Neural cell (in vitro differentiated cells): Measurements from ENCODE around the gene RINT1. TPM values are rescaled to one million over a fixed set of nuclear protein-coding genes. Genes with fewer than 3 reads are reported as not detected.

Experiments
- H2AFZ ChIP-seq: fragments of 200-600, 300-800 bp; sonication (generic), shearing (Covaris generic); 2 replicates; pipeline ENCODE4 v1.6.0; 2014; ENCODE audit warnings: low read depth, mild to moderate bottlenecking, antibody characterized with exemption, low read length, moderate library complexity
- H3F3A ChIP-seq: fragments of 200-600 bp; shearing (Covaris generic); 2 replicates; pipeline ENCODE4 v1.6.1; 2016; ENCODE audit warnings: mild to moderate bottlenecking, moderate library complexity, mixed read lengths, antibody characterized with exemption, low read length; ENCODE audit not compliant: insufficient read depth, poor library complexity, severe bottlenecking
- H3K27ac ChIP-seq: fragments of 200-600, 300-800 bp; sonication (generic), shearing (Covaris generic); 2 replicates; pipeline ENCODE4 v1.5.1; 2014; ENCODE audit warnings: mild to moderate bottlenecking, low read length, moderate library complexity
- H3K27me3 ChIP-seq: fragments of 300-800, 200-600 bp; sonication (generic), shearing (Covaris generic); 2 replicates; pipeline ENCODE4 v1.6.0; 2014; ENCODE audit warnings: mild to moderate bottlenecking, low read depth, low read length, moderate library complexity; ENCODE audit not compliant: insufficient read depth
- H3K36me3 ChIP-seq: fragments of 300-800, 200-600 bp; sonication (generic), shearing (Covaris generic); 2 replicates; pipeline ENCODE4 v1.5.1; 2014; ENCODE audit warnings: mild to moderate bottlenecking, antibody characterized with exemption, low read length, moderate library complexity; ENCODE audit not compliant: insufficient read depth
- H3K4me2 ChIP-seq: fragments of 300-800, 200-600 bp; sonication (generic), shearing (Covaris generic); 2 replicates; pipeline ENCODE4 v1.6.0; 2014; ENCODE audit warnings: mild to moderate bottlenecking, low read length
- H3K4me3 ChIP-seq: fragments of 300-800, 200-600 bp; sonication (generic), shearing (Covaris generic); 2 replicates; pipeline ENCODE4 v1.5.1; 2014; ENCODE audit warnings: mild to moderate bottlenecking, low read length, moderate library complexity
- H3K79me2 ChIP-seq: fragments of 200-600 bp; shearing (Covaris generic); replicated peaks from 2 replicates; pipeline ENCODE4 v1.6.0; 2014; ENCODE audit warnings: mild to moderate bottlenecking, low read length, moderate library complexity; ENCODE audit not compliant: insufficient read depth
- H3K9ac ChIP-seq: fragments of 300-800, 200-600 bp; sonication (generic), shearing (Covaris generic); 2 replicates; pipeline ENCODE4 v1.6.1; 2016; ENCODE audit warnings: mild to moderate bottlenecking, low read length, mixed read lengths
- H3K9me2 ChIP-seq: fragments of 200-600 bp; shearing (Covaris generic); 2 replicates; pipeline ENCODE4 v1.6.1; 2016; ENCODE audit warnings: mild to moderate bottlenecking, low read length, mixed read lengths; ENCODE audit not compliant: insufficient read depth
- H3K9me3 ChIP-seq: fragments of 200-600, 300-800 bp; sonication (generic), shearing (Covaris generic); 2 replicates; pipeline ENCODE4 v1.6.1; 2016; ENCODE audit warnings: mild to moderate bottlenecking, mixed run types, low read length, moderate library complexity, mixed read lengths
- H4K20me1 ChIP-seq: fragments of 200-600 bp; shearing (Covaris generic); 2 replicates; pipeline ENCODE4 v1.6.1; 2016; ENCODE audit warnings: mild to moderate bottlenecking, mixed run types; ENCODE audit not compliant: insufficient read depth
- CTCF ChIP-seq: fragments of 450-650 bp; IDR thresholded peaks from 2 replicates; pipeline ENCODE4 v1.5.1; 2014; ENCODE audit warnings: antibody characterized with exemption, mild to moderate bottlenecking, moderate library complexity; ENCODE audit not compliant: poor library complexity, severe bottlenecking
- EP300 ChIP-seq: fragments of 450-650 bp; conservative IDR thresholded peaks from 2 replicates; pipeline ENCODE4 v1.6.1; 2014; ENCODE audit warnings: antibody characterized with exemption, mild to moderate bottlenecking, moderate library complexity; ENCODE audit not compliant: poor library complexity, severe bottlenecking
- EZH2 ChIP-seq: fragments of 200-600, 300-800 bp; shearing (Covaris generic), sonication (generic); IDR thresholded peaks from 2 replicates; pipeline ENCODE4 v1.6.1; 2014; ENCODE audit warnings: antibody characterized with exemption, low read length, borderline replicate concordance, mild to moderate bottlenecking; ENCODE audit not compliant: insufficient read depth, poor library complexity, severe bottlenecking
- MXI1 ChIP-seq: fragments of 450-650 bp; conservative IDR thresholded peaks from 2 replicates; pipeline ENCODE4 v1.6.1; 2014; ENCODE audit warnings: antibody characterized with exemption, mild to moderate bottlenecking; ENCODE audit not compliant: poor library complexity, severe bottlenecking
- POLR2AphosphoS5 ChIP-seq: IDR thresholded peaks from 2 replicates; pipeline ENCODE4 v1.6.1; 2012
- RAD21 ChIP-seq: fragments of 450-650 bp; conservative IDR thresholded peaks from 2 replicates; pipeline ENCODE4 v1.6.1; 2014; ENCODE audit warnings: antibody characterized with exemption, mild to moderate bottlenecking, moderate library complexity
- REST ChIP-seq: IDR thresholded peaks from 2 replicates; pipeline ENCODE4 v1.6.1; 2012; ENCODE audit warnings: borderline replicate concordance
- SMC3 ChIP-seq: fragments of 450-650 bp; conservative IDR thresholded peaks from 2 replicates; pipeline ENCODE4 v1.6.1; 2014; ENCODE audit warnings: antibody characterized with exemption, mild to moderate bottlenecking, moderate library complexity; ENCODE audit not compliant: poor library complexity
- TAF1 ChIP-seq: IDR thresholded peaks from 2 replicates; pipeline ENCODE4 v1.6.1; 2012; ENCODE audit warnings: low read depth
- polyA plus RNA-seq: library from polyadenylated mRNA; depleted of rRNA; stranded (reverse); fragments of >200 nt; gene quantifications from 2 replicates; pipeline ENCODE4 v1.2.3, GENCODE V29; 2014

Gene RINT1
- polyA plus RNA-seq, 1 donor from 2014 or later, result 8.6 TPM

- H3K27me3 ChIP-seq, result no peaks in the 10 kb centered on the region
- H3K36me3 ChIP-seq, result no peaks in the 10 kb centered on the region
- H4K20me1 ChIP-seq, result no peaks in the 10 kb centered on the region
- no peak overlapping the region for H3K9ac ChIP-seq
- H3K27ac ChIP-seq, result no peak overlapping the region
- H2AFZ ChIP-seq, result no peak overlapping the region
- no peak overlapping the region for H3K4me2 ChIP-seq
- H3K79me2 ChIP-seq, result no peaks in the 10 kb centered on the region
- no peaks in the 10 kb centered on the region for H3K9me2 ChIP-seq
- H3K9me3 ChIP-seq, result no peaks in the 10 kb centered on the region
- TF ChIP-seq SMC3 (no peak), CTCF (no peak), REST (no peak), POLR2AphosphoS5 (no peak), RAD21 (no peak), MXI1 (no peak), TAF1 (no peak), EP300 (no peak), EZH2 (no peak)
- H3K4me3 ChIP-seq, result no peak overlapping the region
- no peaks in the 10 kb centered on the region for H3F3A ChIP-seq
Measured at GRCh38 chr7:105502173-105502572, 29.8 kb upstream of the RINT1 start.

GRCh38 chr7:105512415-105512814 lies 19.6 kb upstream of the RINT1 start:
- Histone ChIP-seq H3K36me3 (no peaks in the 10 kb centered on the region), H3K4me3 (no peak overlapping the region), H3K9me3 (no peaks in the 10 kb centered on the region), H2AFZ (no peak overlapping the region), H3F3A (no peaks in the 10 kb centered on the region), H3K9ac (no peak overlapping the region), H3K79me2 (no peaks in the 10 kb centered on the region), H3K27me3 (no peaks in the 10 kb centered on the region), H4K20me1 (no peaks in the 10 kb centered on the region), H3K4me2 (no peak overlapping the region), H3K27ac (no peak overlapping the region), H3K9me2 (no peaks in the 10 kb centered on the region)
- TF ChIP-seq REST (no peak), MXI1 (no peak), POLR2AphosphoS5 (no peak), EZH2 (no peak)
